Testis (tissue), 2 donors: Measurements from ENCODE around the gene ATRNL1.

Source experiments
- POLR2A ChIP-seq: fragments of 450-650 bp; IDR thresholded peaks from one replicate; pipeline ENCODE4 v1.6.1; 2017; ENCODE audit warnings: antibody characterized with exemption, mild to moderate bottlenecking, moderate library complexity
- TF ChIP-seq, protein P1 (sequence below), 3 experiments: fragments of 450-650 bp in 2 of 3; fragments of 200-600 bp in 1 of 3; sonication (generic) in 1 of 3; IDR thresholded peaks; one replicate each; pipeline ENCODE4 v1.5.1; 2016 to 2019; ENCODE audit warnings: antibody characterized with exemption in 3 of 3, mild to moderate bottlenecking in 2 of 3, moderate library complexity in 1 of 3

DNA sequence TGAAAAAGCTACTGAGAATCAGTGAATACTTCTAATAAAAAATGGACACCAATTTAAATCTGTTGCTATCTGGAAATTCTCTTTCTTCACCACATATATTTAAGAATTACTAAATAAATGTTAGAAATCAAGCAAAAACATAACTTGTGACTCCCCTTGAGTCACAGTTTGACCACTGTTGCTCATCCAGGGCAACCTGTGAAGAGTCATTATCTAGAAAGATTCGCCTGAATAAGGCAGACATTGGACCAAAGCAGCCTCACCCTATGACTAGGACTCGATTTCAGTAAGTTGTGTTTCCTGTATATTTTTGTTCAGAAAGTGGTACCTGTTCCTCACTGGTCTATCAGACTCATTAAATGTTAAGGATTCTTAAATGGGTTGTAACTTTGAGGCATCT is 572.4 kb downstream of the ATRNL1 start:
- TF ChIP-seq, protein P1, sequence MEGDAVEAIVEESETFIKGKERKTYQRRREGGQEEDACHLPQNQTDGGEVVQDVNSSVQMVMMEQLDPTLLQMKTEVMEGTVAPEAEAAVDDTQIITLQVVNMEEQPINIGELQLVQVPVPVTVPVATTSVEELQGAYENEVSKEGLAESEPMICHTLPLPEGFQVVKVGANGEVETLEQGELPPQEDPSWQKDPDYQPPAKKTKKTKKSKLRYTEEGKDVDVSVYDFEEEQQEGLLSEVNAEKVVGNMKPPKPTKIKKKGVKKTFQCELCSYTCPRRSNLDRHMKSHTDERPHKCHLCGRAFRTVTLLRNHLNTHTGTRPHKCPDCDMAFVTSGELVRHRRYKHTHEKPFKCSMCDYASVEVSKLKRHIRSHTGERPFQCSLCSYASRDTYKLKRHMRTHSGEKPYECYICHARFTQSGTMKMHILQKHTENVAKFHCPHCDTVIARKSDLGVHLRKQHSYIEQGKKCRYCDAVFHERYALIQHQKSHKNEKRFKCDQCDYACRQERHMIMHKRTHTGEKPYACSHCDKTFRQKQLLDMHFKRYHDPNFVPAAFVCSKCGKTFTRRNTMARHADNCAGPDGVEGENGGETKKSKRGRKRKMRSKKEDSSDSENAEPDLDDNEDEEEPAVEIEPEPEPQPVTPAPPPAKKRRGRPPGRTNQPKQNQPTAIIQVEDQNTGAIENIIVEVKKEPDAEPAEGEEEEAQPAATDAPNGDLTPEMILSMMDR (IDR thresholded peaks at IDR 0.05), result no peak
- no peak for TF ChIP-seq POLR2A
